ENCODE data around the gene GOLGA2. TPM values are rescaled to one million over a fixed set of nuclear protein-coding genes. Genes with fewer than 3 reads are reported as not detected.
A peak's percentile ranks its signal among the peaks of the same experiment; 100 is the strongest.

GOLGA2 gene
- total RNA-seq, 1 donor, result 116 TPM

- peak; percentile 11 for DNase-seq (ENCODE audit: low read depth)
- TF ChIP-seq CTCF (IDR thresholded peaks at IDR 0.05; ENCODE audit: insufficient read depth, low read depth, low read length), result no peak
- H3K4me3 ChIP-seq (ENCODE audit: low read depth, low read length), result no peak overlapping the region
Measured at GRCh38 chr9:128216781-128217553, 58.8 kb downstream of the GOLGA2 start.

- no peak for TF ChIP-seq CTCF (IDR thresholded peaks at IDR 0.05; ENCODE audit: insufficient read depth, low read depth, low read length)
- H3K4me3 ChIP-seq (ENCODE audit: low read depth, low read length), result no peak overlapping the region
- DNase-seq (ENCODE audit: low read depth), result peak; percentile 88
Measured at GRCh38 chr9:128215491-128216409, 60.1 kb downstream of the GOLGA2 start.

- TF ChIP-seq CTCF (IDR thresholded peaks at IDR 0.05; ENCODE audit: insufficient read depth, low read depth, low read length), result no peak
- DNase-seq (ENCODE audit: low read depth), result no peak
- H3K4me3 ChIP-seq (ENCODE audit: low read depth, low read length), result no peak overlapping the region
Measured at GRCh38 chr9:128214571-128215490, 61.0 kb downstream of the GOLGA2 start.

- DNase-seq (ENCODE audit: low read depth), result no peak
- H3K4me3 ChIP-seq (ENCODE audit: low read depth, low read length), result no peak overlapping the region
- no peak for TF ChIP-seq CTCF (IDR thresholded peaks at IDR 0.05; ENCODE audit: insufficient read depth, low read depth, low read length)
Measured at GRCh38 chr9:128213746-128214497, 61.9 kb downstream of the GOLGA2 start.

GRCh38 chr9:128211981-128212281 is 63.9 kb downstream of the GOLGA2 start:
- H3K4me3 ChIP-seq (ENCODE audit: low read depth, low read length), result no peak overlapping the region
- no peak for DNase-seq (ENCODE audit: low read depth)
- TF ChIP-seq CTCF (IDR thresholded peaks at IDR 0.05; ENCODE audit: insufficient read depth, low read depth, low read length), result no peak
